Stimulated activated CD4-positive, alpha-beta T cell treated with anti-CD3 and anti-CD28 coated beads, Interleukin-1b, Interleukin-23, amount 100 ng/mL, for 24 hours (primary cell): ENCODE results near the gene WEE2.
"Not testable (repeated sequence)": the region's sequence is repeated elsewhere in the genome, so short reads cannot be mapped to it uniquely, and the experiment has no call there.

ENCODE experiments used
- DNase-seq, 4 experiments: peaks; one replicate each; pipeline ENCODE4 v3.0.0-alpha.2; 2020; ENCODE audit warnings: low read depth in 4 of 4, low spot score in 1 of 4

The WEE2 gene

DNA sequence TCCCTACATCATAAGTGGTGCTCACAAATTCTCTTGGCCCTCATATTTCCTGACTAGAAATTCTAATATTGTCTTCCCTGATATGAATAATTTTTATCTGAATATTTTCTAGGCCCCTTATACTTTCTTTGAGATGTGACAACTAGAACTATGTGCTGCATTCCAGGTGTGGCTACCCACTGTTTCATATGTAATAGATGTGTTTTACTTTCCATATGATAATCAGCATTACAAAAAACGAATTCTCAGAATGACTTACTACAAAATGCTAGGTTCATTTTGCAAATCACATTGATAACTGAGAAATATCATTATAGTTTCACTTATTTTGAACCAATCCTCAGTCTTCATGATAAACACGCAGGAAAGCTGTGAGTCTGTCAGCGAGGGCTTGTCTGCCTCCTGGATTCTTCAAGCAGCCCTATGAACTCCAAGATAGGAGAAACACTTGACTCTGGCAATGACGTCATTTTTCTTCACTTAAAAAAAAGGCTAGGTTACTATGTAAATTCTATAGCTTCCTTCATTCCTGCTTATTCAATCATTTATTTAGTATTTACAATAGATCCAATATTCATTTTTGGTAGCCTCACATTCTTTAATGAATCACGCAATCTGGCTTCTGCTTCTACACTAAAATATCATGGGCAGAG, 4.6 kb downstream of the WEE2 start:
- DNase-seq, result no peak

GRCh38 chr7:141713890-141714289, 5.7 kb downstream of the WEE2 start:
- no peak for DNase-seq

- no peak for DNase-seq
Observed at GRCh38 chr7:141714571-141714970, 6.4 kb downstream of the WEE2 start.

DNA sequence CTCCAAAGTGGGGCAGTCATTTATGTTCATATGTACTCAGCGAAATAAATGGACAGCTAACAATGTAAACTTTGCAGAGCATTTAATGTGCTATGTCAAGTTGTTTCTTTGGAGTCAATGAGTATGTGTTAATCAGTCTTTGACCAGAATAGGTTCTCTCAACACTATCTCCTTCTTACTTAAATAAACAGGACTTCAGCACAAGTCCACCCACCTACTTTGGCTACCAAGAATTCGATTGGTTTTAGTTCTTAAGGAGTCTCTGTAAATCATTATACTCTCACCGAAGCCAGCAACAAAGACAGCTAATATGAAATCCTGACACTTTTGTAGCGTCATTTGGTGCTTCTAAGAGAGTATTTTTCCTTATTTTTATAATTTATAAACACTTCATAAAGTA, 6.9 kb downstream of the WEE2 start:
- no peak for DNase-seq

DNA sequence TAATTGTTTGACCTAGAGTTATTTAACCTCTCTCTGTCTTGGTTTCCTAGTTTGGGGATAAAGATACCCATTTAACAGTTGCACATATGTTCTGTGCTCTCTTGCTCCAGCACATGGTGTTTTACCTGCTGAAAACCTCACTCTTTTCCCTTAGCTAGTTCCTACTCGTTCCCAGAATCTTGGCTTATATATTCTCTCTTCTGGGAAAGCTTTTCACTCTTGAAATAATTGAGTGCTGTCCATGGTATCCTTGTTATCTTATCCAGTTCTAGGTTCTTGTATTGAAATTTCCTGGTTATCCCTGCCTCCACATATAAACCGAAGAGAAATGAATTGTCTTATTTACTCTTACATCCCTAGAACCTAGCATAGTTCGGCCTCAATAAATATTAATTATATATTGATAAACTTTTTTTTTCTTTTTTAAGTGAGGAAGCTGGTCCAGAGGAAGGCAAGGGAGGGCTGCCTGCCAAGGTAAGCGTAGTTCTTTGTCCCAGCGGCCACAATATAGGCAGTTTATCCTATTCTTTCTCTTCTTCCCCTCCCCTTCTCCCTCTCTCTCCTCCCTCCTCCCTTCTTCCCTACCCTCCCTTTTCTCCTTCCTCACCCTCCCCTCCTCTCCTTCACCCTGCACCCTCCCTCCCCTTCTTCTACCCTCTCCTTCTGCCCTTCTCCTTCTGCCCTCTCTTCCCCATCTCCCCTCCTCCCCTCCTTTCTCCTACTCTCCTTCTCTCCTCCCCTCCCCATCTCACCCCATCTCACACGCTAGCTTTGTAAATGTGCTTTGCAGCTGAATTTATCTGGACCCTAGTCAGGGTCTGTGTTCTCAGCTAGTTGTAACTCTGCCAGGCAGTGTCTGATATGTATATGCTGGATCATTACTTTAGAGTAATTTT, 7.9 kb downstream of the WEE2 start:
- no peak for DNase-seq

DNA sequence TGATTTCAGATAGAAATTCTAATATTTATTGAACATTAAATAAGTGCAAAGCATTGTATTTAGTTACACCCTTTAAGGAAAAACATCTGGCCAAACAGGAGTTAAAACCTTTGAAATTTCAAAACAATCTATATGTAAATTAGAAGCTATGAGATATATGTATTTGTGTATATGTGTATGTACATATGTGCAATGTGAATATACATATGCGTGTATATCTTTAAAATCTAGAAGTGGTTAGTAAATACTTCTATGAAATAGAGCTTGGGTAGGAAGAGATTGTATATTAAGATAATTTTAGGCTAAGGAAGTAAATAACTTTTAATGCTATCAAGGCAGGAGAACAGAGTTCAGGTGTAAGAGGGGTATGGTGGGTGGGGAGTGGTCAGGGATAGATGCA, 9.3 kb downstream of the WEE2 start:
- DNase-seq, result no peak

- no peak for DNase-seq
Observed at GRCh38 chr7:141722529-141722928, 14.4 kb downstream of the WEE2 start.

GRCh38 chr7:141729020-141729419, 20.9 kb downstream of the WEE2 start:
- no peak for DNase-seq

- no peak for DNase-seq
Observed at GRCh38 chr7:141731476-141732149, 23.5 kb downstream of the WEE2 start.

DNA sequence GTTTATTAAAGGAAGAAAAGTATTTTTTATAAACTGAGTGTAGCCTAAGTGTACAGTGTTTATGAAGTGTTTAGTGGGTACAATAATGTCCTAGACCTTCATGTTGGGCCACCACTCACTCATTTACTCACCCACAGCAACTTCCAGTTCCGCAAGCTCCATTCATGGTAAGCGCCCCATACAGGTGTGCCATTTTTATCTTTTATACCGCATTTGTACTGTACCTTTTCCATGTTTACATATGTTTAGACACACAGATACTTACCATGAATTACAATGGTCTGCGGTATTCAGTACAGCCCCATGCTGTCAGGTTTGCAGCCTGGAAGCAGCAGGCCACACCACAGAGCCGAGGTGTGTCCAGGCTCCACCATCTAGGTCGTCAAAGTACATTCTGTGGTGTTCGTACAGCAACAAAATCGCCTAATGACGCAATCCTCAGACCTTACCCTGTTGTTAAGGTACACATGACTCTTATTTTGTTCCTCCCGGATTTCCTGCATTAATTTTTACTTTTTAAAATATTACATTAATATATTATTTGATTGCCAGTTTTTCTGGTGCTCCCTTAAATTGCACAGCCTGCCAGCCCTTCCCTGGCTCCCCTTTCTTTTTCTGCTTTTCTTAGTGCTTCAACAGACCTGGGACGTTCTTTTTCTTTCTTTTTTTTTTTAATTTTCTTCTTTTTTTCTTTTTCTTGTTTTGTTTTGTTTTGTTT, 29.1 kb downstream of the WEE2 start:
- DNase-seq, result no peak

- DNase-seq, result peak; percentile 67 to 85 (median 79)
Observed at GRCh38 chr7:141737836-141738591, 29.9 kb downstream of the WEE2 start, which contains the start of gene SSBP1. Gene SSBP1 (plus strand): TSS chr7:141738358. CDS start chr7:141739167, 809 bp downstream.

- DNase-seq, result no peak
Observed at GRCh38 chr7:141738592-141739013, 30.4 kb downstream of the WEE2 start.

DNA sequence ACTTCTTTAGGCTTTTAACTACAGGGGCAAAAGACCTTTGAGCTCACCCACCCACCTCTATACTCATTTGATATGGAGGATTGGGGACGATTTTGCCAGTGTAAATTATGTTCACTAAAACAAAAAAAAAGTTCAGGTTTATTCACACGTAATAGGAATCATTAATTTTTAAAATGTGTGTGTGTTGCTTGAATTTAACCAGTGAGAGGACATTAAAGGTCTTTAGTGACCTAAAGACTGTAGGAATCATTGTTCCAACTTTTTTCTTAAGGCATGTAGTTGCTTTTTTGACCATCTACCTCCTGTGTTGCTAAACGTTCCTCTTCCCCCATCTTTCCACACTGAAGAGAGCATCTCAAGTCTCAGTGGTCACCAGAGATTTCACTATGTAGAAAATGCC, 31.1 kb downstream of the WEE2 start:
- DNase-seq, result no peak

GRCh38 chr7:141742229-141742628, 34.1 kb downstream of the WEE2 start:
- no peak for DNase-seq

DNA sequence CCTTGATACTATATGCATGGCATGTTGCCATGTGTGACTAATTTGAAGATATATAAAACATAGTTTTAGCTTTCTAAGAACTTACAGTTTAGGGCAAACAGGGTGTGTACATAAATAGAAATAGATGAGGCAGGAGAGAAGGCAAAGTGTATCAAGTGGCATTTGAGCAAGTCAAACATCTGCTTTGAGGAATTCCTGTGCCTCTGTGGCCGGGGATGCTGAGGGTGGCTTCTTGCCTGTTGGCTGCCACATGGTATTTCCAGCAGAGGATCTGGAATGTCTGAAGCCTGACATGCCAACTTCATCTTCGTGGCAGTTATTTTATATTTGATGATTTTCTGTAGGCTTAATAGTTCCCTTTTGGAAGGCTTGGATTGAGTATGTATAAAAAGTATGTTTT, 36.0 kb downstream of the WEE2 start:
- DNase-seq, result no peak

DNA sequence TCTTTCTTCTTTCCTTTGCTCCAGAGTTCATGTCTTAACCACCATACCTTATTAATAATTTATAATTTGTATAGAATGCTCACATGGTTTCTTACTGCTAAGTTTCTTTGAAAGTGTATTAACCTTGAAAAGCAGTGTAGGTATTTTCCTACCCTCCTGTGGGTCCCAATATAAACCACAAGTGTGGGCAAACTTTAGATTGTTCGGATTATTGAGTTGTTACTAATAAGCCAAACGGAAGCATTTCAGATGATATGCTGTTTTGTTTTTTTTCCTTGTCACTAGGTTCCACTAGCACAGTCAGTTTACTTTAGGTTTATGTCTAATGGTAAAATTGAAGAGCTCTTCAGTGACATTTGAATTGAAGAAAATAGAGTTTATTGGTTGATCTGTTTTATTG, 40.2 kb downstream of the WEE2 start:
- no peak for DNase-seq

DNA sequence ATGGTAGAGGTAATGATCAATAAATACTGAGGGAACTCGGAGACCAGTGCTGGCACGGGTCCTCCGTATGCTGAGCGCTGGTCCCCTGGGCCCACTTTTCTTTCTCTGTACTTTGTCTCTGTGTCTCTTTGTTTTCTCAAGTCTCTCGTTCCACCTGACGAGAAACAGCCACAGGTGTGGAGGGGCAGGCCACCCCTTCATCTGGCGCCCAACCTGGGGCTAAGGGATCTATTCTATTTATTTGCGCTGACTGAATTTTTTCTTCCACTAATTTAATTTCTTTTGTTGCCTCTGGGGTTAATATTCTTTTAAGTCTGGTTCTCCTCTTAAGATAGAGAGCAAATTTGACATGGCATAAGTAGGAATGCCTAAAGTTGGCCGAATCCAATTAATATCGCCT, 43.8 kb downstream of the WEE2 start:
- not testable (repeated sequence) for DNase-seq

- DNase-seq, result no peak
Observed at GRCh38 chr7:141752634-141753033, 44.5 kb downstream of the WEE2 start.

DNA sequence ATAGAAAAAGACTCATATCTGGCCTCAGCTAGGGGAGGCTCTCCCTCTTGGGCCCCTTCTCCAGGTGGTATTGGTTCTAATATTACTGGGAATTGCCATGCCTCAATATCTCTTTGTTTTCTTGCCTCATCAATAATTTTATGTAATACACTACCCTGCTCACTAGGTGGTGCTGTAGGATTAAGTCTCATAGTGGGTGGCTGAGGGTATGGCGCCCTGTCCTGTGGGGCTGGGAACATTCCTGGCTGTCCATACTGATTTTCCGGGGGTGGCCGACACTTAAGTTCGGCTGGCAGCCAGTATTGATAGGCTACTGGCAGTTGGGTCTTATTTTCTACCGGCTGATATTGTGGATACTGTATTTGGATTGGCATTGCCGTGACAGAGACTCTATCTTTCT, 46.8 kb downstream of the WEE2 start:
- no peak for DNase-seq

DNA sequence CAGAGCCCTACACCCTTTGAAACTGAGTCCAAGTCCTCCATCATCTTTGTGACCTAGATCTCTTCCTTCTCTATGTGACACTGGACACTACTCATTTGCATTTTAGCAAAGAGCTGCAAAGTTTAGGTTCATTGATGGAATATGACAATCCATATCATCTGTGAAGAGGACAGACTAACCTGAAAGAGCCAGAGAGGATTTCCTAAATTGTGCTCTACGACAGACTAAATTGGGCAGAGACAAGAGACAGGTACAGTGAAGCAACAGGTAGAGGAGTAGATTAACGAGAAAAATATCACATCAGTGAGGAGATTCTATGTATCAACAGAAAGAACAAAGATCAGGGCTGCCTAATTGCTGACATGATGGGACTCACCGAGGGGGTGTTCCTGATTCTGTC, 55.6 kb downstream of the WEE2 start, which contains the start of gene TAS2R3:
Gene TAS2R3, plus strand, starts transcription at position 301 of the 400 bp plus-strand sequence. Its CDS starts 62 bp downstream, at position 363.
- no peak for DNase-seq
